DOHH2 (cell line): ENCODE data around the gene DIS3L.
A peak's percentile ranks its signal among the peaks of the same experiment; 100 is the strongest.

Experiments
- H3F3A ChIP-seq: fragments of 200-600 bp; sonication (generic), shearing (Covaris generic); 2 replicates; pipeline ENCODE4 v1.6.0; 2016; ENCODE audit warnings: antibody characterized with exemption, mild to moderate bottlenecking; ENCODE audit not compliant: control insufficient read depth, insufficient read depth
- H3K27ac ChIP-seq: fragments of 200-600 bp; sonication (generic); 2 replicates; pipeline ENCODE4 v1.5.1; 2014; ENCODE audit warnings: low read depth, mild to moderate bottlenecking, low read length, moderate library complexity
- H3K27me3 ChIP-seq: fragments of 200-600 bp; sonication (generic); 2 replicates; pipeline ENCODE4 v1.6.1; 2014; ENCODE audit warnings: mild to moderate bottlenecking, low read length, mixed read lengths; ENCODE audit not compliant: control insufficient read depth
- H3K36me3 ChIP-seq: fragments of 200-600 bp; sonication (generic); 2 replicates; pipeline ENCODE4 v1.6.1; 2014; ENCODE audit warnings: mild to moderate bottlenecking, low read length, moderate library complexity, mixed read lengths; ENCODE audit not compliant: control insufficient read depth
- H3K4me1 ChIP-seq: fragments of 200-600 bp; sonication (generic); 2 replicates; pipeline ENCODE4 v1.6.1; 2014; ENCODE audit warnings: mild to moderate bottlenecking, low read length, mixed read lengths; ENCODE audit not compliant: control insufficient read depth
- H3K4me2 ChIP-seq: fragments of 200-600 bp; sonication (generic); 2 replicates; pipeline ENCODE4 v1.6.0; 2014; ENCODE audit warnings: mild to moderate bottlenecking, low read length, moderate library complexity
- H3K4me3 ChIP-seq: fragments of 200-600 bp; sonication (generic); 2 replicates; pipeline ENCODE4 v1.5.1; 2014; ENCODE audit warnings: mild to moderate bottlenecking, low read length, mixed read lengths
- H3K79me2 ChIP-seq: fragments of 200-600 bp; sonication (generic); 2 replicates; pipeline ENCODE4 v1.6.1; 2014; ENCODE audit warnings: mild to moderate bottlenecking, low read length, mixed read lengths; ENCODE audit not compliant: control insufficient read depth
- H3K9me2 ChIP-seq: fragments of 200-600 bp; sonication (generic); replicated peaks from 2 replicates; pipeline ENCODE4 v1.6.1; 2014; ENCODE audit warnings: mild to moderate bottlenecking, low read length, mixed read lengths; ENCODE audit not compliant: control insufficient read depth
- H3K9me3 ChIP-seq: fragments of 200-600 bp; sonication (generic); 2 replicates; pipeline ENCODE4 v1.6.1; 2014; ENCODE audit warnings: antibody characterized with exemption, low read length, mixed read lengths; ENCODE audit not compliant: control insufficient read depth, insufficient read depth
- H4K20me1 ChIP-seq: fragments of 200-600 bp; sonication (generic); 2 replicates; pipeline ENCODE4 v1.6.0; 2014; ENCODE audit warnings: low read depth, mild to moderate bottlenecking, antibody characterized with exemption, low read length, moderate library complexity; ENCODE audit not compliant: control insufficient read depth, insufficient read depth
- EZH2phosphoT487 ChIP-seq: fragments of 200-600 bp; sonication (generic); IDR thresholded peaks from 2 replicates; pipeline ENCODE4 v1.6.1; 2017; ENCODE audit warnings: borderline replicate concordance, mild to moderate bottlenecking, antibody characterized with exemption, low read length, moderate library complexity, mixed read lengths
- TF ChIP-seq, protein P1 (sequence below): fragments of 200-600 bp; sonication (generic); IDR thresholded peaks from one replicate; pipeline ENCODE4 v1.5.1; 2014; ENCODE audit warnings: antibody characterized with exemption, mild to moderate bottlenecking, low read depth, low read length; ENCODE audit not compliant: poor library complexity, severe bottlenecking

The DIS3L gene

DNA sequence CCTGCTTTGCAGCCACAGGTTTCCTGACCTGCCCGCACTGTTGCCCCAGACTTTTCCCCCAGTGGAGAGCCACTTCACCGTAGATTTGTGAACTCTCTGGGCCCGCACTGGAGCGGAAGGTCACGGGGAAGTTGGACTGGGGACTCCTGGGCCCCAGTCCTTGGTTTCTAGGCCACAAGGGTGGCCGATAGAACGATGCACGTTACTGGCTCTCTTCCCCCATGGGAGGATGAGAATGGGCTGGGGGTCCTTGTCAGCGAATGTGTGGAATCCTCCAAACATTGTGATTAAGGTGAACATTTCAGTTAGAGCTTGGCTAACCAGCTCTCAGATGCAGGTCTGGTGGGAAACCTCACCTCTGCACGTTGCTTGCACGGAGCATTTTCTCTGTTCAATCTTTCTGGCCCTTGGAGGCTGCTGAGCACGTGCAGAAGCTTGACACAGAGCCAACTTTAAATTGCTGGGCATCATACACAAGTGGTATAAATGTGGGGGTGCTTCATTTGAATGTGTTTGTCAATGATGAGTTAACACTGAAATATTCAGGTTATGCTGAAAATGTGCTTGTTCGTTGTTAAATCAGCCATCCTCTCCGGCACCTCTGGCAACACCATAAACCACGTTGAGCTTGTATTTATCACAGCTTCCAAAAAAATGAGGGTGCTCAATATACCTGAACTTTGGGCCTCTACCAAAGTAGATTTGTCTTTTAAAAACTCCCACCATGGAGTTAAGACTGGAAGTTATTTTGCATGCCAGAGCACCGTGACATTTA is 976 bp downstream of the DIS3L start:
- peaks cover 52% of the 10 kb centered on the region for H3K4me1 ChIP-seq
- peak overlapping the region; percentile 92 for H3K27ac ChIP-seq
- H3K27me3 ChIP-seq, result no peaks in the 10 kb centered on the region

DNA sequence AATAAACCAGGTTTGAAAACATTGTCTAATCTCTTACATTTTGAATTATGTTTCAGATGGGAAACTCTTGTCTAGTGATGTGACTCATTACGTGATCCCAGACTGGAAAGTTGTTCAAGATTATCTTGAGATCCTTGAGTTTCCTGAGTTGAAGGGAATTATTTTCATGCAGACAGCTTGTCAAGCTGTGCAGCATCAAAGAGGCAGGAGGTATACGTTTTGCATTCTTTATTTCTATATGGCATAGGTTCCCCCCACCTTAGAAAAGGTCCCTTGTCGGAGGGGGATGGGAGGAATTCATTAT is 1.5 kb downstream of the DIS3L start:
- H3K4me1 ChIP-seq, result peaks cover 52% of the 10 kb centered on the region
- no peaks in the 10 kb centered on the region for H3K9me3 ChIP-seq
- peaks cover 10% of the 10 kb centered on the region for H3F3A ChIP-seq
- peak overlapping the region; percentile 98 for H3K4me2 ChIP-seq
- H3K27ac ChIP-seq, result peak overlapping the region; percentile 92
- TF ChIP-seq EZH2phosphoT487, result no peak
- TF ChIP-seq, protein P1, sequence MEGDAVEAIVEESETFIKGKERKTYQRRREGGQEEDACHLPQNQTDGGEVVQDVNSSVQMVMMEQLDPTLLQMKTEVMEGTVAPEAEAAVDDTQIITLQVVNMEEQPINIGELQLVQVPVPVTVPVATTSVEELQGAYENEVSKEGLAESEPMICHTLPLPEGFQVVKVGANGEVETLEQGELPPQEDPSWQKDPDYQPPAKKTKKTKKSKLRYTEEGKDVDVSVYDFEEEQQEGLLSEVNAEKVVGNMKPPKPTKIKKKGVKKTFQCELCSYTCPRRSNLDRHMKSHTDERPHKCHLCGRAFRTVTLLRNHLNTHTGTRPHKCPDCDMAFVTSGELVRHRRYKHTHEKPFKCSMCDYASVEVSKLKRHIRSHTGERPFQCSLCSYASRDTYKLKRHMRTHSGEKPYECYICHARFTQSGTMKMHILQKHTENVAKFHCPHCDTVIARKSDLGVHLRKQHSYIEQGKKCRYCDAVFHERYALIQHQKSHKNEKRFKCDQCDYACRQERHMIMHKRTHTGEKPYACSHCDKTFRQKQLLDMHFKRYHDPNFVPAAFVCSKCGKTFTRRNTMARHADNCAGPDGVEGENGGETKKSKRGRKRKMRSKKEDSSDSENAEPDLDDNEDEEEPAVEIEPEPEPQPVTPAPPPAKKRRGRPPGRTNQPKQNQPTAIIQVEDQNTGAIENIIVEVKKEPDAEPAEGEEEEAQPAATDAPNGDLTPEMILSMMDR, result no peak
- no peaks in the 10 kb centered on the region for H3K9me2 ChIP-seq
- no peaks in the 10 kb centered on the region for H4K20me1 ChIP-seq
- peaks cover 49% of the 10 kb centered on the region for H3K36me3 ChIP-seq
- H3K27me3 ChIP-seq, result no peaks in the 10 kb centered on the region
- H3K4me3 ChIP-seq, result peak overlapping the region; percentile 88
- H3K79me2 ChIP-seq, result peaks cover 68% of the 10 kb centered on the region

More for the DNA sequence above, 976 bp downstream of the DIS3L start:
- no peak for TF ChIP-seq EZH2phosphoT487
- TF ChIP-seq, protein P1, result no peak
- Histone ChIP-seq H3K79me2 (peaks cover 68% of the 10 kb centered on the region), H3K9me2 (no peaks in the 10 kb centered on the region), H4K20me1 (no peaks in the 10 kb centered on the region), H3F3A (peaks cover 10% of the 10 kb centered on the region), H3K36me3 (peaks cover 49% of the 10 kb centered on the region), H3K9me3 (no peaks in the 10 kb centered on the region), H3K4me2 (peak overlapping the region; percentile 98), H3K4me3 (peak overlapping the region; percentile 88)

DNA sequence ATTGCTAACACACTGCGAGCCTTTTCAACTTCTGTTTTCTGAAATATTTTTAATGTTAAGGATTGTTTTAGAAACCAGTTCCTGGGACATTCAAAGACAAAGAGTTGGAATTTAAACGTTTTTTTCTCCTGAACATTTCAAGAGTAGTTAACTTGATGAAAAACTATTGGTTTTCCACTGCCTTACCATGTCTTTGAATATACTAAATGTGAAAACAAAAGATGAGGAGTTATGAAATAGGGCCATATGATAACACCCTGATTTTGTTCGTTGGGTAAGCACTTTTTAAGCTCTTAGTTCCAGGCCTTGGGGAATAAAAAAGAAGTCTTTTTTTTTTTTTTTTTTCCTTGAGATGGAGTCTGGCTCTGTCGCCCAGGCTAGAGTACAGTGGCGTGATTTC is 2.8 kb downstream of the DIS3L start:
- peaks cover 59% of the 10 kb centered on the region for H3K36me3 ChIP-seq
- H3K27me3 ChIP-seq, result no peaks in the 10 kb centered on the region
- peak overlapping the region; percentile 98 for H3K4me2 ChIP-seq
- TF ChIP-seq EZH2phosphoT487, result no peak
- TF ChIP-seq, protein P1, result no peak
- H3K27ac ChIP-seq, result peak overlapping the region; percentile 92
- H3K79me2 ChIP-seq, result peaks cover 66% of the 10 kb centered on the region
- no peaks in the 10 kb centered on the region for H3K9me3 ChIP-seq
- peaks cover 16% of the 10 kb centered on the region for H3F3A ChIP-seq
- peak overlapping the region; percentile 88 for H3K4me3 ChIP-seq
- H4K20me1 ChIP-seq, result no peaks in the 10 kb centered on the region
- H3K4me1 ChIP-seq, result peaks cover 45% of the 10 kb centered on the region
- H3K9me2 ChIP-seq, result no peaks in the 10 kb centered on the region
